GM18909 (cell line): ENCODE measurements around the gene LMF1.
"Not testable (repeated sequence)": the region's sequence is repeated elsewhere in the genome, so short reads cannot be mapped to it uniquely, and the experiment has no call there.

Source experiments
- ATAC-seq: cut with Tn5 transposase; IDR thresholded peaks from one replicate; pipeline ENCODE4 v1.9.1; 2021; ENCODE audit warnings: mild to moderate bottlenecking; ENCODE audit not compliant: unreplicated experiment, poor library complexity

The LMF1 gene

DNA sequence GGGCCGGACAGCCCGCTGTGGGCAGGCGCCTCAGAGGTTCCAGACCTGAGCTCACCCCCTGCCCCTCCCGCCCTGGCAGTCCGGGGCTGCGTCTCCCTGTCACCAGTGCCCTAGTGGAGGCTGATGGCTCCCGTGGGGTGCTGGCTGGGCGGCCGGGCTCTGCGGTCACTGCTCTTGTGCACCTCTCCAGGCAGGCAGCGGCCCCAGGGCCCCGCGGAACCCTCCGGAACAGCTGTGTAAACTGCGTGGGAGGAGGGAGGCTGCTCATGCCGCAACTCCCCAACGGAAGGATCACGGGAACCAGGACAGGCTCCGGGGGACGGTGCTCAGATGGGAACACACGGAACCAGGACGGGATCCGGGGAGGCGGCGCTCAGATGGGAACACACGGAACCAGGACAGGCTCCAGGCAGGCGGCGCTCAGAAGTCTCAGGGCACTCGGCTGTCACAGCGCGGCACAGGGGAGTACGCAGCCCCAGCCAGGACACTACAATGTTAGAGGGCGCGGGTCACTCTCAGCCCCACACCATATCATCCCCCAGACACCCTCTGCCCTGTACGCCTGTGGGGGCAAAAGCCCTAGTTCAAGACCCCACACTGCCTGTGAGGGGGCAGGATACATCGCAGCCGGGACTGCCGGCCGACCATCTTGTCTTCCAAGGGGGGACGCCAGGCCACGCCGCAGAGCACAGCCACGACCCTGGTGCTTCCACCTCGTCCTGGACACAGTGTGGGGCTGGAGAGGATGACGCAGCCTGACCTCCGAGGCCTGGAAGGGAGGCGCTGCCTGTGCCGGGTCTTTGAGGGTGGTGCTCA is 96.2 kb downstream of the LMF1 start:
- no peak for ATAC-seq

DNA sequence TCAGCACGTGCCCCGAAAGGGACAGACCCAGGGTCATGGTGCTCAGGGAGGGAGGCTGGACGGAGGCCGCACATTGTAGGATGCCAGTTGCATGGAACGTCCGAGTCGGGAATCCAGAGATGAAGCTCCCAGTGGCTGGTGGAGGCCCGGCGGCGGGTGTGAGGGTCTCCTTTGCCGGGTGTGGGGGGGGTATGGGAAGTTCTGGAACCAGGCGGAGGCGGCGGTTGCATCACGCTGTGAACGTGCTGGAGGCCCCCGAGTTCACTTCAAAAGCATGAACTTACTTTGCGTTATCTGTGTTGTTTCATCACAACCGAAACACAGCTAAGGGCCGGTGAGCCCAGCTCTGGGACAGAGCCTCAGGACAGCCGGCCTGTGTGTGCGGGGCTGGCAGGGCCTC is 96.9 kb downstream of the LMF1 start:
- ATAC-seq = no peak

DNA sequence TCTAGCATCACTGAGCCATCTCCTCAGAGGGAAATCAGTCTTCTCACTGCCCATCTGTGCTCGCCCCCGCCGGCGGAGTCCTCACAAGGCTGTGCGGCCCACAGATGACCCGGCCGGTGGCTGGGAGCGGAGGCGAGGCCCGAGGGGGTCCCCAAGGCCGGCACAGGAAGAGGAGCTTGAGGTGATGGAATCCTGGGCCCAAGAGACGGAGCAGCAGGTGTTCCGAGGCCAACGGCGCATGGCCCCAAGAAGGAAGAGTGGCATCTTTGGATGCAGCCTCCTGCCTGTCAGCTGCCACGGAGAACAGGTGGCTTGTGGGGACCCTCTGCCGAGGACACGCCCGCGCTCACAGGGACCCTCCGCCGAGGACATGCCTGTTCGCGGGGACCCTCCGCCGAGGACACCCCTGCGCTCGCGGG is 97.5 kb downstream of the LMF1 start:
- ATAC-seq = no peak

DNA sequence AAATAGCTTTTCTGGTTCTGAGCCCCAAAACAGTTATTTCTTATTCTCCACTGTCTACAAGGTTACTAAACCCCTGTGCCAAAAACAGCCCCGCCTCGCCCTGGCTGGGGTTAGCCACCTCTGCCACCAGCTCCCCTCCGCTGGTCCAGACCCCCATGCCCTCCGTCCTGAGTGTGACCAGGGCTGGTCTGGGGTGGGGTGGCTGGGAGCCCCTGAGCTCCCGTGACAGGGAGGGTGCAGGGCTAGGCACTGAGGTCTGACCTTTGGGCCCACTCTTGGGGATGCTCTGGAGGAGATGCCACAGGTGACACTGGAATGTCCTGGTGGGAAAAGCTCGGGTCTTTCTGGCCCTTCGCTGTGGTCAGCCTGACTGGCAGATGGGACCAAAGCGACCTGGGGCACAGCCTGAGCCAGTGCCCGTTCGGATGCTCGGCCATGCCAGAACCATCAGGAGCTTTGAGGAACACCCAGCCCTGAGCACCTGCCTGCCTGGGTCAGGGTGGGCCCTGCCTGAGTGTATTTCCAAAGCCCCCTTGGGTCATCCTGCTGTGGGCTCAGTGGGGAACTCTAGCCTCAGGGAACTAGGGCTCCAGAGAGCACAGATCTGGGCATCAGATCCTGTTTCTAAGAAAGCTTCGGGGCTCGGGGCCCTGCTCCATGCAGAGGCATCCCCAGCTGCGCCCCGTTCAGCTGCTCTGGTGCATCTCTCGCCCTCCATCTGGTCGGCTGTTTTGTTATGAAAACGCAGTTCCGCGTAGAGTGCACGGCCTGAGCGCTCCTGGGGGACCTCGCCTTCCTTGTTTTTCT is 98.1 kb downstream of the LMF1 start:
- ATAC-seq = no peak

DNA sequence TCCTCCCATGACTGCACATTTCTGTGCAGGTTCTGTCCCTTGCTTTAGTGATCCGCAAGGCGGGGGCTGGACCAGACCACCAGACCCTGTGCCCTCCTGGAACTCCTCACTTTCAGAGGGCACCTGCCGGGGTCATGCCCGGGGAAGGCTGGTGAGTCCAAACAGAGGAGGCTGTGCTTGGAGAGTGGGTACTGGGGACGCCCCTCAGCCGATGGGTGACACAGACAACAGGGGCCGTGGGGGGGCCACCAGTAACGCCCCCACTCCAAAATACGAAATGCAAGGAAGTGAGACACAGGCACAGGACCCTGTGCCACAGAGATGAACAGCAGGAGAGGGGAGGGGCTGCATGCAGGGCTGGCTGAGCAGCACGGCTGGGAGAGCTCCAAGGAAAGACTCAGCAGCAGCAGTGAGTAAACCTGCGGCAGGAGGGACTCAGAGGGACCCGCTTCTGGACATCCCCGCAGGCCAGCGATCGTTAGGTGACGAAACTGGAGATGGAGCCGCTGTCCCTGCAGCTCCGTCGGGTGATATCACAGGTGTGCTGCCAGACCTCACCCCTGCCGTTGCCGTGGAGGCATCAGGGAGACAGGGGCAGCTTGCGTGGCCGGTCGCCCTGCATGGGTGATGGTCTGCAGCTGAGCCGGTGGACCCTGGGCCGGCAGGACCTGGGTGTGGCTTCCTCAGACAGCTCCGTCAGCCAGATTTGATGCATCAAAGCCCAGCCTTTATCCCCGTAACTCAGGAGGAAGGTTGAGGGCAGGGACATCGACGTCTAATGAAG is 99.0 kb downstream of the LMF1 start:
- ATAC-seq = no peak

DNA sequence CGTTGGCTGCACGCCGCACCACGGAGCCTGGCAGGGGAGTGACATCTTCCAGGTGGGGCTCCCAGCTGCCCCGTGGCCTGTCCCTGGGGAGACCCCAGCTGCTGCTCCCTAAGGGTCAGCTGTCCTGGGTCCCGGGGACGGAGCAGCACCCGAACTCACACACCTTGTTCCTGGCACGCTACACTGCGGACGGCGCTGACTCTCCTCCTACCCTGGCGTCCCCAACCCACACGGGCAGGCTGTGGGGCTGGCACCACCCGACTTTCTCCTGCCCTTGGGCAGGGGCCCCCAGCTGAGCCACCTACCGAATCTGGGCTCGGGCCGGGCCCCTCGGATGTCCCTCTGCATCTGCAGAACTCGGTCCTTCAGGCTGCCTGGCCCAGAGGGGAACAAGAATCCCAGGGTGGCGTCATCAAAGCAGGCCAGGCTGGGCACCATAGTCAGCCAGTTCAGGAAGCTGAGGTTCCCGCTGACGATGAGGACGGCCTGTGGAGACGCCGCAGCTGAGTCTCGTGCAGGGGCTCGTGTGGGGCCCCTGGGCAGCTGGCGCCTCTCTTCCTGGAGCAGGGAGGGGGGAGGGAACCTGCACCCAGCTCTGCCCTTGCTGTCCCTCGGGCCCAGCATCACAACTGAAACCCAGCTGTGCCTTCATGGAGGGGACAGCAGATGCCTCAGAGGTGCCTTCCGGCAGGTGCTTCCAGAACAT is 99.8 kb downstream of the LMF1 start:
- ATAC-seq = no peak

DNA sequence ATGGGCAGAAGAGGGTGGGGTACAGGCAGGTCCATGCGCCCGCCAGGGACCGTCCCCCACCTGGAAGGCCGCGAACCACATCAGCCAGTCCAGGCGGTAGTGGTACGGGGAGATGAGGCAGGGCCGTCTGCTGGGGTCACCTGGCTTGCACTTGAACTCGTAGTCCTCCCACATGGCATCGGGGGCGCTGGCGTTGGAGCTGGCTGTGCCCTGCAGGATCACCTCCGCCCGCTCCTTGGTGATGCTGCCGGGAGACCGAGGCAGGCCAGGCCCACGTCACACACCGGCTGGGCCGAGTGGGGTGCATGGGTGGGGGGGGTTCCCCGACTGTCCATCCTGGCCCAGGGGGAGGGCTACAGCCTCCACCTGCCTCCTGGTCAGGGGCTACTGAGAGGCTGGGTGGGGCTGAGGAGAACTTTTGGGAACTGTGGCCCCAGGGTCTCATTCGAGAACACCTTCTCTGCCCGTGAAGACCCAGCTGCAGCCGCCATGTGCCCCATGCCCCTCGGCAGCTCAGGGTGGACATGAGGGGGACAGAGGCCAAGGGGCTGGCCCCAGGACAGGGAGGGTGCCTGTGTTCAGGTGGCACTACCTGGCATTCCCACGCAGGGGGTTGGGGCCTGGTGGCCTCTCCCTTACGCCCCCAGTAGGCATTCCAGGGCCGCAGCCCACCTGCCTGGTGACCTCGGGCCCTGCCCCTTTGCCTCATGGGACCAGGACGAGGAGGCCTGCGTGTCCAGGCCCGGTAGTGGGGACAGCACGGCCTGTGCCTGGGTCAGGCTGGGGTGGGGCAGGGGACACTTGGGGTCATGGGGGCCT is 100.8 kb downstream of the LMF1 start:
- ATAC-seq = no peak

DNA sequence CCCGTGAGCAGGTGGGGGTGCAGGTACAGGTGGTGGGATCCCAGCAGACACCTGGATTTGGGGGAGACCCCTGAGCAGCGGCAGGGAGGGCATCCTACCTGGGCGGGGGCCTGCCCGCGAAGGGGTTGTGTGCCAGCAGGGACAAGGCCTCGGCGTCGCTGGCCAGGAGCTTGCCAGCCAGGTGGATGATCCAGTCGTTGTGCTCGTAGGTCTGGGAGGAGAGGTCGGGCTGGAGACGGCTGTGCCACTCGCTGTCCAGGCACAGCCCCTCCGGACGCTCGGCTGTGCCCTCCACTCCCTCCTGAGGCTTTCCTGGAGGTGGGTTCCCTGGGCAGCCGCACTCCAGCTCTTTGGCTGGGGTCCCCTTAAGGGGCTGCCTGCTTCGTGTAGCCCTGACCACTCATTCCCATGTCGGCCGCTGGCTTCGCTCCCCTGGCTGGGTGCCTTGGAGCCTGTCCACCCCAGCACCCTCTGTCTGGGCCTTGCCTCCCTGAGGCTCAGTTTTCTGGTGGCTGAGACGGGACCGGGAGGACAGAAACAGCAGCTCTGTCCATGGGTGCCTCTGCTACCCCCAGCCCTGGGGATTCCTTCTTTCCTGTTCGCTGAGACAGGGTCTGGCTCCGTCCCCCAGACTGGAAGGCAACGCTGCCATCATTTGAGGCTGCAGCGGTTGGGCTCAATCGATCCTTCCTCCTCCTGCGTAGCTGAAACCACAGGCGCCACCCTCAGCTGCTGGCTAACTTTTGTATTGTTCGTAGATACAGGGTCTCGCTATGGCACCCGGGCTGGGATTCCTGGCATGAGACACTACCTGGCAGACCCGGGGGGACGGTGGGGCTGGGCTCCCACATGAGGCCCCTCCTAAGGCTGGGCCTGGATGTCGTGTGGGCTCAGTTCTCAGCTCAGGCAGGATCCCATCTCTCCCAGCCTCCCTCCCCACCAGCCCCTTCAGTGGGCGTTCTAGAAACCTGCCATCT is 101.7 kb downstream of the LMF1 start:
- ATAC-seq = no peak

DNA sequence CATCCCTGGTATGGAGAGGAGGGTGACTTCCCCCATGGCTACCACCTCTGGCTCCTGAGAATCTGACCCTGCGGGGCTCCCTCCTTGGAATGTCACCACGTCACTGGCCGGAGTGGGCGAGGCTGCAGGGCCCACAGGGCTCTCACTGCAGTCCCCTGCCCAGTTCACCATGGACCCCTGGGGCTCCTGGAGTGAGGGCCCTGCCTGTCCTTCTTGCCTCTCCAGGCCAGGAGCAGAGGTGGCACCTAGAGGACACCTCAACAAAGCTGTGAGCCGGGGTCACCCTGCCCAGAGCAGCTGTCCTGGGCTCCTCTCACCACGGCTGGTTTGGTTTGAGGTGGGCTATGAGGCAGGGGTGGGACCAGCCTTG is 102.4 kb downstream of the LMF1 start:
- ATAC-seq = no peak

DNA sequence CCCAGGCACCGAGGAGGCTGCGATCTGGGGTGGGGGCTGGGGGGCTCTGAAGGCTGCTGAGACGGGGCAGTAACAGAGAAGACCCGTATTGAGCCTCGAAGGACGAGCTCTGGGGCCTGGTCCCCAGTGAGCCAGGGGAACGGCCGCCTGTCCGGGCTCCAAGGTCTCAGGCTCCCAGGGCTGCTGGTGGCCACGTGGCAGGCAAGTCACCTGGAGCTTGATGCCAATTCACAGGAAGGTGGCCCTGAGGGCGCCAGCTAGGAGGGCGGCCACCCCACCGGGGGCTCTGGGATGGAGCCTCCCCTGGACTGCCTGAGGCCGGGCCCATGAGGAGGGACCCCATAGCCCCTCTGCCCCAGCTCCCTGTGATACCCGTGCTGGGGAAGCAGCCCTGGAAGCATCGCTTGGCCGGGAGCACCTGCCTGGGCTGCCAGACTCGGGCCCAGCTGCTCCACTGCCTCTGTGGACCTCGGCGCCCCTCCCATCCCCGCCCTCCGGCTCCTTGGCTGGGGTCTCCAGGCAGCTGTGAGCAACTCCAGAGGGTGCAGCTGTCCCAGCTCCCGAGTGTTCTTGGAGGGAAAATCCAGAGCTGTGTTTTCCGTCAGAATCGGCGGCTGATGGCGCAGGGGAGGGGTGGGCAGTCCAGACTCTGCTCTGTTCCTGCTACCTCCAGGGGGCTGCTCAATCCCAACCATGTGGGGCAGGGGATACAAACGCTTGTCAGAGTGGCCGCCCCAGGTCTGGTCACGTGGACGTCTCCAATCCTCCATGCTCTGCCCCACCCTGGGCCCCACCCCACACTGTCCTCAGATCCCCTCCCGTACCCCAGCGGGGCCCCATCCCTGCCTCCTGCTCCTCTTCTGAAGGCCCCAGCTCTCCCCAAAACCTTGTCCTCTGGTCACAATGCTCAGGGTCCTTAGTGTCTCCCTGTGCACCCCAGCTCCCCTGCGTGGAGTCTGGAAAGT is 103.1 kb downstream of the LMF1 start:
- no peak for ATAC-seq

DNA sequence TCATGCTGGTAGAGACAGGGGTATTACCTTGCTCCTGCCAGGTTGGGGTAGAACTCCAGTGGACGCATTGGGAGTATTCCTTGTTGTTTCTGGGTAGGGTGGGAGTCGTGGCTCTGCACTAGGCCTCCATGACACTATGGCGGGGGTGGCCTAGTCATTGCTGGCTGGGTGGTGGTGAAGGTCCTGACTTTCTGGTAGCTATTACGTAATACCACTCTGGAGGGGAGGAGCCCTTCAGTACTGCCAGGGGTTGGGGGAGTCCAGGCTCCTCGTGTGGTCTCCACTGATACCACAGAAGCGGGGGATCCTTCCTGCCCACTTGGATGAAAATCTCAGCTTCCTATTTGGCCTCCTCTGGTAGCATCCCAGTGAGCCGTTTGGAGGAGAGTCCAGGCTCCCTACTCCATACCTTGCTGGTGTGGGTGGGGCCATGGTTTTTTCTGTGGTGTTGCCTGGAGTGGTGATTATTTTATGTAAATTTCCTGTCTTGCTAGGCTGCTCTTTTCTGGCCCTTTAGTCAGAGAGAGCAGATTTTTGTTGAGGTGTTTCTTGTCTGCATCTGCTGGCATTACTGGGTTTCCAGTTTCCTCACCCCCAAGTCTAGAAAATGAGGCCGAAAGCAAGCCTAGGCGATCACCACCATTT is 104.4 kb downstream of the LMF1 start:
- no peak for ATAC-seq

DNA sequence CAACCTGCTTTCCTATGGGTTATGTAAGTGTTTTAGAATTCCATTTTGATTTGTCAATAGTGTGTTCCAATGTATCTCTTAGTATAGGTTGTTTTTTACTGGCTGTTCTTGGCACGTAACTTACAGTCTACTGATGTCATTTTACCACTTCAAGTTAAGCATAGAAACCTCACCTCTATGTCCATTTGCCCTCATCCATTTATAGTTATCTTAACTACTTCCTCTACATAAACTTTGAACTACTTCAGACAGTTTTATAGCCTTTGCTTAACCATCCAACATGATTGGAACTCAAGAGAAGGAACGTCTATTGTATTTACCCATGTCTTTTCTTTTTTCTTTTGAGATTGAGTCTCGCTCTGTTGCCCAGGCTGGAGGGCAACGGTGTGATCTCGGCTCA is 105.8 kb downstream of the LMF1 start:
- no peak for ATAC-seq

DNA sequence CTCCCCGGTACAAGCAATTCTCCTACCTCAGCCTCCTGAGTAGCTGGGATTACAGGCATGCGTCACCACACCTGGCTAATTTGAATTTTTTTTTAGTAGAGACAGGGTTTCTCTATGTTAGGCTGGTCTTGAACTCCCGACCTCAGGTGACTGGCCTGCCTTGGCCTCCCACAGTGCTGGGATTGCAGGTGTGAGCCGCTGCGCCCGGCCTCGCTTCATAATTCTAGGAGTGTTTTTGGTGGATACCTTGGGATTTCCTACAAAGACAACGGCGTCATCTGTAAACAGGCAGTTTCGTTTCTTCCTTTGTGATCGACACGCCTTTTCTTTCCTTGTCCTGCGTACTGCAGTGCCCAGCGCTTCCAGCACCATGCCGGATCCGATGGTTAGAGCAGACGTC is 109.3 kb downstream of the LMF1 start:
- no peak for ATAC-seq

DNA sequence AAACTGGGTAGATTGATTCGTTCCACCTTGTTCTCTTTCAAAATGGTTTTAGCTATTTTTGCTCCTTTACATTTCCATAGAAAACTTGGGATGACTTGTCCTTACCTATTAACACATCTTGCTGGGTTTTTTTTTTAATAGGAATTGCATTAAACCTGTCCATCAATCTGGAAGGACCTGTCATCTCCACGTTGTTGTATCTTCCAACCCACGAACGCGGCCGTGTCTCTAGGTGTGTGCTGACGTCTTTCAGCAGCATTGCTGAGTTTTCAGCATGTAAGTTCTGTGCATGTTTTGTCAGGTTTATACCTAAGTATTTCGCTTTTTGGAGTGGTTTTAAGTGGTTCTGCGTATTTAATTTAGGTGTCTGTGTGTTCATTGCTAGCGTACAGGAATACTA is 109.9 kb downstream of the LMF1 start:
- ATAC-seq = no peak

DNA sequence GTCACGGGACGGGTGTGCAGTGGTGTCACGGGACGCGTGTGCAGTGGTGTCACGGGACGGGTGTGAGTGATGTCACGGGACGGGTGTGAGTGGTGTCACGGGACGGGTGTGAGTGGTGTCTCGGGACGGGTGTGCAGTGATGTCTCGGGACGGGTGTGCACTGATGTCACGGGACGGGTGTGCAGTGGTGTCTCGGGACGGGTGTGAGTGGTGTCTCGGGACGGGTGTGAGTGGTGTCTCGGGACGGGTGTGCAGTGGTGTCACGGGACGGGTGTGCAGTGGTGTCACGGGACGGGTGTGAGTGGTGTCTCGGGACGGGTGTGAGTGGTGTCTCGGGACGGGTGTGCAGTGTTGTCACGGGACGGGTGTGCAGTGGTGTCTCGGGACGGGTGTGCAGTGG is 111.8 kb downstream of the LMF1 start:
- not testable (repeated sequence) for ATAC-seq

DNA sequence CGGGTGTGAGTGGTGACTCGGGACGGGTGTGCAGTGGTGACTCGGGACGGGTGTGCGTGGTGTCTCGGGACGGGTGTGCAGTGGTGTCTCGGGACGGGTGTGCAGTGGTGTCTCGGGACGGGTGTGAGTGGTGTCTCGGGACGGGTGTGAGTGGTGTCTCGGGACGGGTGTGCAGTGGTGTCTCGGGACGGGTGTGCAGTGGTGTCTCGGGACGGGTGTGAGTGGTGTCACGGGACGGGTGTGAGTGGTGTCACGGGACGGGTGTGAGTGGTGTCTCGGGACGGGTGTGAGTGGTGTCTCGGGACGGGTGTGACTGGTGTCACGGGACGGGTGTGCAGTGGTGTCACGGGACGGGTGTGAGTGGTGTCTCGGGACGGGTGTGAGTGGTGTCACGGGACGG is 112.3 kb downstream of the LMF1 start:
- ATAC-seq = not testable (repeated sequence)

DNA sequence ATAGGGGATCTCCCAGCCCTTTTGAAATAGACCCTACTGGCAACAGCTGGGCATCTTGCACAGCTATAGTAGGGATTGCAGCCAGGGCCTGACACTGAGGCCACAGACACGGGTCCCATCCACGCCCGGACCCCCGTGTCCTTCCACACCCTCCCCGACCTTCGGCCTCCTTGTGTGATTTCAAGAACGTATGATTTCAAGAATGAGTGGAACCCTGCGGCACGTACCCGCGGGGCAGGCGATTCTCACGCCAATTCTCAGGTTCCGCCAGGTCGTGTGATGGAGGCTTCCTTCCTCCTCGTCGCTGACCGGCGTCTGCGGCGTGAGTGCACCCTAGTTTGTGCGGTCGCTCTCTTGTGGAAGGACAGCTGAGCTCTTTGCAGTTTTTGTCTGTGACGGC is 114.0 kb downstream of the LMF1 start:
- ATAC-seq = no peak
